RKO (cell line): ENCODE data around the gene TSPY8.
"Not testable (repeated sequence)": the region's sequence is repeated elsewhere in the genome, so short reads cannot be mapped to it uniquely, and the experiment has no call there.

Experiments used
- DNase-seq: peaks from one replicate; pipeline ENCODE4 v3.0.0-alpha.2; 2016; ENCODE audit warnings: low spot score

TSPY8 gene, protein sequence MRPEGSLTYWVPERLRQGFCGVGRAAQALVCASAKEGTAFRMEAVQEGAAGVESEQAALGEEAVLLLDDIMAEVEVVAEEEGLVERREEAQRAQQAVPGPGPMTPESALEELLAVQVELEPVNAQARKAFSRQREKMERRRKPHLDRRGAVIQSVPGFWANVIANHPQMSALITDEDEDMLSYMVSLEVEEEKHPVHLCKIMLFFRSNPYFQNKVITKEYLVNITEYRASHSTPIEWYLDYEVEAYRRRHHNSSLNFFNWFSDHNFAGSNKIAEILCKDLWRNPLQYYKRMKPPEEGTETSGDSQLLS

DNA sequence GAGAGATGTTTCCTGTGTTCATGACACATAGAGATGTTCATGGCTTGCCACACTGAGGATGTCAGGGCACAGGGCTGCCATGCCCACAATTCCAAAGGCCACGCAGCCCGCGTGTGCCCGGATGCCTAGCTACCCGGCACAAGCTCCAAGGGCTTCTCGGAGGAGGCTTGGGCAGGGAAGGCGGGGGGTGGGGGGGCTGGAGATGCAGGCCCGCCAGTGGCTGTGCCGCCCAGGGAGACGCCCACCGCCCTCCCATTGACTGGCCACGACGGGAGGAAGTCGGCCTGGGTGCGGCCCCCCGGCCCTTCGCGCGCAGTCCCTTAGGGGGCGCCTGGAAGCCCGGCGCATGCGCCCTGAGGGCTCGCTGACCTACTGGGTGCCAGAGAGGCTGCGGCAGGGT, at the start of gene TSPY8:
Gene TSPY8 (plus strand): TSS at position 301 of the 400 bp plus-strand sequence. CDS start 46 bp downstream, at position 347.
- not testable (repeated sequence) for DNase-seq

DNA sequence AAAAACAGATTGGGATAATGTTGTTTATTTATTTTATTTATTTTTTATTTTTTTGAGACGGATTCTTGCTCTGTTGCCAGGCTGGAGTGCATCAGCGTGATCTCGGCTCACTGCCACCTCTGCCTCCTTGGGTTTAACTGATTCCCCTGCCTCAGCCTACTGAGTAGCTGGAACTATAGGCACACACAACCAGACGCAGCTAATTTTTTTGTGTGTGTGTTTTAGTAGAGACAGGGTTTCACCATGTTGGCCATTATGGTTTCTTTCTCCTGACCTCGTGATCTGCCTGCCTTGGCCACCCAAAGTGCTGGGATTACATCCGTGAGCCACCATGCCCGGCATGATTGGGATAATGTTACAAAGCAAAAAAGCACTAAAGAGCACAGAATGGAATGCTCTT, 36.6 kb upstream of the TSPY8 start:
- DNase-seq = no peak

DNA sequence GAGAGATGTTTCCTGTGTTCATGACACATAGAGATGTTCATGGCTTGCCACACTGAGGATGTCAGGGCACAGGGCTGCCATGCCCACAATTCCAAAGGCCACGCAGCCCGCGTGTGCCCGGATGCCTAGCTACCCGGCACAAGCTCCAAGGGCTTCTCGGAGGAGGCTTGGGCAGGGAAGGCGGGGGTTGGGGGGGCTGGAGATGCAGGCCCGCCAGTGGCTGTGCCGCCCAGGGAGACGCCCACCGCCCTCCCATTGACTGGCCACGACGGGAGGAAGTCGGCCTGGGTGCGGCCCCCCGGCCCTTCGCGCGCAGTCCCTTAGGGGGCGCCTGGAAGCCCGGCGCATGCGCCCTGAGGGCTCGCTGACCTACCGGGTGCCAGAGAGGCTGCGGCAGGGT, 20.4 kb upstream of the TSPY8 start, which contains the start of gene TSPY4:
Gene TSPY4 (plus strand): TSS at position 301 of the 400 bp plus-strand sequence. CDS start 46 bp downstream, at position 347.
- DNase-seq = not testable (repeated sequence)

DNA sequence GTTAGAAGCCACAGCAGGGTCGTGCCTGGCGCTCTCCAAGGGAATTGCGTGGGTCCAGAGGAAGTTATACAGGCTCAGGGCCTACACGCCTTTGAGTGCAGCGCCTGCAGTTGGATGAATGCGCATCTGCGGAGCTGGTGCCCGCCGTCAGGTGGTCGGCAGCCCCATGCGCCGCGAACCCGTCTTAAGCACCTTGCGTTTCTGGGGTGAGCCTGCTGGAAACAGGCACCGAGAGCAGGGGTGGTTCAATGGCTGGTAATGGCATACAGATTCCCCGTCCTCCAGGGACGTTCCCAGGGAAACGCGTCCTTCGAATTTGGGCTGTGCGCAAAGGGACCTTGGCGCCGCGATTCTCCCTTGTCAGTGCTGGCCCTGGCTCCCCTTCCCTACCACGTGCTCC, 38.9 kb downstream of the TSPY8 start:
- not testable (repeated sequence) for DNase-seq

DNA sequence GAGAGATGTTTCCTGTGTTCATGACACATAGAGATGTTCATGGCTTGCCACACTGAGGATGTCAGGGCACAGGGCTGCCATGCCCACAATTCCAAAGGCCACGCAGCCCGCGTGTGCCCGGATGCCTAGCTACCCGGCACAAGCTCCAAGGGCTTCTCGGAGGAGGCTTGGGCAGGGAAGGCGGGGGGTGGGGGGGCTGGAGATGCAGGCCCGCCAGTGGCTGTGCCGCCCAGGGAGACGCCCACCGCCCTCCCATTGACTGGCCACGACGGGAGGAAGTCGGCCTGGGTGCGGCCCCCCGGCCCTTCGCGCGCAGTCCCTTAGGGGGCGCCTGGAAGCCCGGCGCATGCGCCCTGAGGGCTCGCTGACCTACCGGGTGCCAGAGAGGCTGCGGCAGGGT, 40.5 kb downstream of the TSPY8 start, which contains the start of gene TSPY3:
Gene TSPY3 (plus strand): TSS at position 301 of the 400 bp plus-strand sequence. CDS start 46 bp downstream, at position 347.
- not testable (repeated sequence) for DNase-seq
